Measurements from ENCODE around the gene OR6C3.
"Not testable (repeated sequence)": the region's sequence is repeated elsewhere in the genome, so short reads cannot be mapped to it uniquely, and the experiment has no call there.

OR6C3 gene

GRCh38 chr12:55330446-55330845, at the start of gene OR6C3:
Gene OR6C3 (plus strand): TSS chr12:55330746. CDS start chr12:55331701, 955 bp downstream.
- no peak for DNase-seq (ENCODE audit: low read depth in 2 of 3, low spot score in 1 of 3)

GRCh38 chr12:55280991-55281390, 49.6 kb upstream of the OR6C3 start:
- no peak for DNase-seq (ENCODE audit: low read depth in 2 of 3, low spot score in 1 of 3)

GRCh38 chr12:55289999-55290398, 40.5 kb upstream of the OR6C3 start:
- no peak for DNase-seq (ENCODE audit: low read depth in 2 of 3, low spot score in 1 of 3)

GRCh38 chr12:55296469-55296868, 34.1 kb upstream of the OR6C3 start, which contains the start of gene OR6C6:
Gene OR6C6 (minus strand): TSS chr12:55296569. CDS start chr12:55295232, 1,337 bp downstream.
- DNase-seq (ENCODE audit: low read depth in 2 of 3, low spot score in 1 of 3): no peak

GRCh38 chr12:55314043-55314442, 16.5 kb upstream of the OR6C3 start, which contains the start of gene OR6C1:
Gene OR6C1 (plus strand): TSS chr12:55314343. CDS start chr12:55320600, 6,257 bp downstream.
- DNase-seq (ENCODE audit: low read depth in 2 of 3, low spot score in 1 of 3): no peak

GRCh38 chr12:55320201-55320600, 10.3 kb upstream of the OR6C3 start:
- no peak for DNase-seq (ENCODE audit: low read depth in 2 of 3, low spot score in 1 of 3)

- DNase-seq (ENCODE audit: low read depth in 2 of 3, low spot score in 1 of 3): not testable (repeated sequence)
Observed at GRCh38 chr12:55325801-55326200, 4.7 kb upstream of the OR6C3 start.

- no peak for DNase-seq (ENCODE audit: low read depth in 2 of 3, low spot score in 1 of 3)
Observed at GRCh38 chr12:55336002-55336401, 5.5 kb downstream of the OR6C3 start.

GRCh38 chr12:55355338-55355737, 24.8 kb downstream of the OR6C3 start:
- DNase-seq (ENCODE audit: low read depth in 2 of 3, low spot score in 1 of 3): not testable (repeated sequence)

- no peak for DNase-seq (ENCODE audit: low read depth in 2 of 3, low spot score in 1 of 3)
Observed at GRCh38 chr12:55362675-55363074, 32.1 kb downstream of the OR6C3 start, which contains the start of gene OR6C75. Gene OR6C75 (plus strand): TSS chr12:55362975. CDS start chr12:55365111, 2,136 bp downstream.

GRCh38 chr12:55365086-55365485, 34.5 kb downstream of the OR6C3 start:
- DNase-seq (ENCODE audit: low read depth in 2 of 3, low spot score in 1 of 3): no peak

- DNase-seq (ENCODE audit: low read depth in 2 of 3, low spot score in 1 of 3): no peak
Observed at GRCh38 chr12:55372521-55372920, 42.0 kb downstream of the OR6C3 start.
